SH-SY5Y (cell line): ENCODE data around the gene POLRMT.

Experiments used
- GATA2 ChIP-seq: IDR thresholded peaks from 2 replicates; pipeline ENCODE4 v1.6.1; 2011; ENCODE audit warnings: mild to moderate bottlenecking, low read depth, low read length
- GATA3 ChIP-seq: IDR thresholded peaks from 2 replicates; pipeline ENCODE4 v1.6.1; 2011; ENCODE audit warnings: low read depth, mild to moderate bottlenecking, low read length, moderate library complexity

- no peak for TF ChIP-seq GATA2
- TF ChIP-seq GATA3, result no peak
Observed at GRCh38 chr19:664913-665443, 31.6 kb upstream of the POLRMT start.
